ENCODE results near the gene TERB1.

GRCh38 chr16:66850115-66850815 lies 48.9 kb upstream of the TERB1 start:
- no peak for TF ChIP-seq CTCF (IDR thresholded peaks at IDR 0.05 in 8 of 11, conservative IDR thresholded peaks at IDR 0.05 in 3 of 11)
- TF ChIP-seq POLR2A (IDR thresholded peaks at IDR 0.05), result no peak
- no peak for TF ChIP-seq POLR2AphosphoS5 (IDR thresholded peaks at IDR 0.05)
